Lower lobe of right lung (tissue), 2 donors: ENCODE results near the gene PPP1R9A. TPM values are rescaled to one million over a fixed set of nuclear protein-coding genes. Genes with fewer than 3 reads are reported as not detected.

Source experiments
- ATAC-seq, 2 donors: fragments of 200-7000 bp; cut with Tn5 transposase; one replicate each; pipeline ENCODE4 v1.9.1; 2020 to 2022; ENCODE audit warnings: mild to moderate bottlenecking in 2 of 2, moderate library complexity in 2 of 2
- DNase-seq: peaks from one replicate; pipeline ENCODE4 v3.0.0-alpha.2; 2020
- H3K27ac ChIP-seq: fragments of 200-600 bp; one replicate; pipeline ENCODE4 v1.8.0; 2022
- H3K27me3 ChIP-seq: fragments of 200-600 bp; one replicate; pipeline ENCODE4 v1.8.0; 2022; ENCODE audit warnings: low read depth
- H3K36me3 ChIP-seq: fragments of 200-600 bp; one replicate; pipeline ENCODE4 v1.8.0; 2022; ENCODE audit warnings: mild to moderate bottlenecking
- H3K4me1 ChIP-seq: fragments of 200-600 bp; one replicate; pipeline ENCODE4 v1.8.0; 2022
- H3K4me3 ChIP-seq: fragments of 200-600 bp; one replicate; pipeline ENCODE4 v1.8.0; 2022; ENCODE audit warnings: mild to moderate bottlenecking
- H3K9me3 ChIP-seq: fragments of 200-600 bp; one replicate; pipeline ENCODE4 v1.8.0; 2022
- intact Hi-C: fragments of 100-400 bp; cut with DNase I; formaldehyde crosslinking; loops from one replicate; pipeline ENCODE4 v1.11.0; 2022
- total RNA-seq: library from RNA; stranded (reverse); fragmentation: NEBNext Ultra II Directional; extraction: Animal tissue kit (Norgen Biotek cat#: 25700); gene quantifications from one replicate; pipeline ENCODE4 v1.2.1, GENCODE V29; 2021
- TF ChIP-seq, protein P1 (sequence below): fragments of 200-600 bp; IDR thresholded peaks from one replicate; pipeline ENCODE4 v1.8.0; 2022; ENCODE audit warnings: antibody characterized with exemption, mild to moderate bottlenecking
- donor health status: DM: no; HTN: yes; CAD: no; lungs with severe emphysema.

Gene PPP1R9A
- total RNA-seq, 1 donor from 2014 or later = 28.9 TPM

DNA sequence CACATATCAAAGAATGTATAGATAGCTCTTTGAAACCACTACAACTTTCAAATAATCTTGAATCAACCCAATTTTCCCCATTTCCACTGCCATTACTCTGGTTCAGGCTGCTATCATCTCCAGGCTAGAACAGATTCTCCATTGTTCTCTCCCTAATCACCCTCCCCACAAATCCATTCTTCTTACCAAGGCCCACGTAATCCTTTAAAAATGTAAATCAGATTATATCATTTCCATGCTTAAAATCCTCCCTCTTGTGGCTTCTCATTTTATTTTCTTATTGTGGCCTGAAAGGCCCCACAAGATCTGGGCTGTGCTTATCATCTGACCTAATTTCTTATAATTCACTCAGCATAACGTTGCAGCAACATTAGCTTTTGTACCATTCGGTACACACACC lies 420.0 kb downstream of the PPP1R9A start:
- Histone ChIP-seq H3K4me1 (peaks cover 13% of the 10 kb centered on the region), H3K27ac (no peak overlapping the region), H3K9me3 (no peaks in the 10 kb centered on the region), H3K27me3 (peaks cover 4% of the 10 kb centered on the region), H3K36me3 (no peaks in the 10 kb centered on the region), H3K4me3 (no peak overlapping the region)
- DNase-seq = no peak
- ATAC-seq = no peak
- TF ChIP-seq, protein P1, sequence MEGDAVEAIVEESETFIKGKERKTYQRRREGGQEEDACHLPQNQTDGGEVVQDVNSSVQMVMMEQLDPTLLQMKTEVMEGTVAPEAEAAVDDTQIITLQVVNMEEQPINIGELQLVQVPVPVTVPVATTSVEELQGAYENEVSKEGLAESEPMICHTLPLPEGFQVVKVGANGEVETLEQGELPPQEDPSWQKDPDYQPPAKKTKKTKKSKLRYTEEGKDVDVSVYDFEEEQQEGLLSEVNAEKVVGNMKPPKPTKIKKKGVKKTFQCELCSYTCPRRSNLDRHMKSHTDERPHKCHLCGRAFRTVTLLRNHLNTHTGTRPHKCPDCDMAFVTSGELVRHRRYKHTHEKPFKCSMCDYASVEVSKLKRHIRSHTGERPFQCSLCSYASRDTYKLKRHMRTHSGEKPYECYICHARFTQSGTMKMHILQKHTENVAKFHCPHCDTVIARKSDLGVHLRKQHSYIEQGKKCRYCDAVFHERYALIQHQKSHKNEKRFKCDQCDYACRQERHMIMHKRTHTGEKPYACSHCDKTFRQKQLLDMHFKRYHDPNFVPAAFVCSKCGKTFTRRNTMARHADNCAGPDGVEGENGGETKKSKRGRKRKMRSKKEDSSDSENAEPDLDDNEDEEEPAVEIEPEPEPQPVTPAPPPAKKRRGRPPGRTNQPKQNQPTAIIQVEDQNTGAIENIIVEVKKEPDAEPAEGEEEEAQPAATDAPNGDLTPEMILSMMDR = no peak
- intact Hi-C loops = no loop called here

DNA sequence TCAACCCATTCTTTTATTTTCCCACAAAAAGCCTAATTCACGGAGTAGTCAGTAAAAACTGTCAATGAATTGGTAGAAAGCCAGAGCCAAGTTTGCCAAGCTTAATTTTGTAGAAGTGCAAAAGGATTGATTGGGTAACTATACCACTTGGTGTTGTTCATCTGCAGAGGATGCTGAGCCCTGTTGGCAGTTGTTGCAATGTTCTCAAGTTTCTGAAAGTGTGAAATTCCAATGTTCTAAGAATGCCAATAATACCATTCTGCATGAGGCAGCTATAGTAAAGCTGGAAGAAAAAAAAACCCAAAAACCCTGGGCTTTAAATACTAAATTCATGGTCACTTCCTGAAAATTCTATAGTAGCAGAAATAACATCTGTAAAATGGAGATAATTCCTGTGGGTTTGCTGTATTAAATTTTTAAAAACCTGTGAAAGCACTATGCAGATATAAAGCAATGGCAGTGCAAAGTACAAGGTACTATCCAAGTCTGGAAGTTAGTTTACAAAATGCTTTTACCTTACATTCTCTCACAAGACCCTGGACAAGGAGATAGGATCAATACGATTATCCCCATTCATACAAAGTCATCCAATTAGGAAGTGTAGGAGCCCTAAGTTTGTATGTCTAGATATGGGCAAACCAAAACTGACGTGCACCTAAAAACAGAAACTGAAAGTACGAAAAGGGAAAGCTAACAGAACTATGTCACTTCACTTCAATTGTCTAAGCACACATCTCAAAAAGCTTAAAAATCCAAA lies 423.0 kb downstream of the PPP1R9A start:
- ATAC-seq = peak; percentile 37 to 73
- Histone ChIP-seq H3K9me3 (no peaks in the 10 kb centered on the region), H3K36me3 (no peaks in the 10 kb centered on the region), H3K4me1 (peaks cover 13% of the 10 kb centered on the region), H3K27me3 (no peaks in the 10 kb centered on the region), H3K27ac (peak overlapping the region; percentile 33), H3K4me3 (peak overlapping the region; percentile 41)
- DNase-seq = no peak
- intact Hi-C loops = no loop called here
- TF ChIP-seq, protein P1 = no peak

DNA sequence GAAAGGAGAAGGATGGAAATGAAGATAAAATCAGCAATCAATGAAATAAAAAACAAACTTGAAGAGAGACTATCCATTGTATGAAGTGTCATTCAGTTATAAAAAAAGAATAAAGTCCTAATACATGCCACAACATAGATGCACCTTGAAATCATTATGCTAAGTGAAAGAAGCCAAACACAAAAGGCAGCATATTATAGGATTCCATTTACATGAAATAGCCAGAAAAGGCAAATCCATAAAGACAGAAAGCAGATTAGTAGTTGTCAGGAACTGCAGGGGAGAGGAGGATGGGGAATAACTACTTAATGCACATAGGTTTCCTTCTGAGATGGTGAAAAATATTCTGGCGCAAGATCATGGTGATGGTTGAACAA lies 423.6 kb downstream of the PPP1R9A start:
- Histone ChIP-seq H3K9me3 (no peaks in the 10 kb centered on the region), H3K27ac (peak overlapping the region; percentile 33), H3K4me3 (peak overlapping the region; percentile 41), H3K27me3 (no peaks in the 10 kb centered on the region), H3K36me3 (no peaks in the 10 kb centered on the region), H3K4me1 (peaks cover 13% of the 10 kb centered on the region)
- intact Hi-C loops = no loop called here
- DNase-seq (no peak), ATAC-seq (no peak)
- TF ChIP-seq, protein P1 = no peak

DNA sequence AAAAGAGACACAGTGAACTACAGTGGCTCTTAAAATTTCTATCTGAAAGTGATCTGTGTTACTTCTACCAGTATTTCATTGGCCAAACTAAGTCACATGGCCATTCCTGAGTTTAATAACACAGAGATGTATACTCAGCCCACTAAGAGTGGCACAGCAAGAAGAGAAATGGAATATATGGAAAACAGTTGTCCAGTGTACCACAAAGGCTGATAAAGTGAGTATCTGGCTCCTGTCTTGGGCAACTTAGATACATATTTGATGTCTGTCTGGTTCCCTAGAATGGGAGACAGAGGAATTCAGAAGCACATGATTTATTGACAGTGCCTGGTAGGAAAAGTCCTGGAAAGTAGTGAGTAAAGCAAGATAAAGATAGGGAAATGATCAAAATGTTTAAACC lies 427.1 kb downstream of the PPP1R9A start:
- Histone ChIP-seq H3K27me3 (no peaks in the 10 kb centered on the region), H3K27ac (no peak overlapping the region), H3K9me3 (no peaks in the 10 kb centered on the region), H3K36me3 (no peaks in the 10 kb centered on the region), H3K4me3 (no peak overlapping the region), H3K4me1 (peaks cover 13% of the 10 kb centered on the region)
- TF ChIP-seq, protein P1 = no peak
- intact Hi-C loops = no loop called here
- DNase-seq (no peak), ATAC-seq (no peak)

DNA sequence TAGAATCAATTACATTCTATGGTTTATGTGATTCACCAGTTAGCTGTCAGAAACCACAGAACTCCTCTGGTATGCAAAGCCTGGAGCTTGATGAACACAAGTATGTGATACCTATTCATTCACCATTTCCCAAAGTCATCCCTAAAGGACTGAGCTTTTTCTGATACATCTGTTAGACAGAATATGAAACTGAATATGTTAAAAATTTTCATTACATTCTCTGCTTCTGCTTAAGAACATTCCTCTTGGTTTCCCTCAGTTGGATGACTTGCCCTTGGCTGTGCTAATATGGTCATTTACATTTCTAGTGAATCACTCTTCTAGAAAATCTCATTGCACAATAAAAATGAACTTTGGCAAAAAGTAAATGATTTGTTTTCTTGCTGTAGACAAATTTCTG lies 427.7 kb downstream of the PPP1R9A start:
- ATAC-seq = no peak
- Histone ChIP-seq H3K36me3 (no peaks in the 10 kb centered on the region), H3K4me1 (peaks cover 10% of the 10 kb centered on the region), H3K9me3 (no peaks in the 10 kb centered on the region), H3K27ac (no peak overlapping the region), H3K27me3 (no peaks in the 10 kb centered on the region), H3K4me3 (no peak overlapping the region)
- TF ChIP-seq, protein P1 = no peak
- DNase-seq = no peak
- intact Hi-C loops = no loop called here
